IPS-11a (cell line): ENCODE results near the gene RBFOX1.

Experiments
- H3K4me3 ChIP-seq: one replicate; pipeline ENCODE4 v1.5.1; 2013; ENCODE audit warnings: low read depth, low read length, control low read depth

The RBFOX1 gene

GRCh38 chr16:7408700-7409365 is 76.2 kb downstream of the RBFOX1 start:
- no peak overlapping the region for H3K4me3 ChIP-seq

GRCh38 chr16:7419441-7419840 is 86.8 kb downstream of the RBFOX1 start:
- no peak overlapping the region for H3K4me3 ChIP-seq

- H3K4me3 ChIP-seq, result no peak overlapping the region
Measured at GRCh38 chr16:7420079-7420478, 87.4 kb downstream of the RBFOX1 start.

- H3K4me3 ChIP-seq, result no peak overlapping the region
Measured at GRCh38 chr16:7420843-7421242, 88.2 kb downstream of the RBFOX1 start.

GRCh38 chr16:7421578-7421977 is 88.9 kb downstream of the RBFOX1 start:
- no peak overlapping the region for H3K4me3 ChIP-seq

GRCh38 chr16:7422036-7422888 is 89.6 kb downstream of the RBFOX1 start:
- no peak overlapping the region for H3K4me3 ChIP-seq

GRCh38 chr16:7423434-7424044 is 90.9 kb downstream of the RBFOX1 start:
- no peak overlapping the region for H3K4me3 ChIP-seq

GRCh38 chr16:7426161-7426560 is 93.5 kb downstream of the RBFOX1 start:
- no peak overlapping the region for H3K4me3 ChIP-seq

- H3K4me3 ChIP-seq, result no peak overlapping the region
Measured at GRCh38 chr16:7431723-7432122, 99.1 kb downstream of the RBFOX1 start.

- no peak overlapping the region for H3K4me3 ChIP-seq
Measured at GRCh38 chr16:7436306-7436705, 103.7 kb downstream of the RBFOX1 start.

GRCh38 chr16:7437135-7437804 is 104.6 kb downstream of the RBFOX1 start:
- no peak overlapping the region for H3K4me3 ChIP-seq

GRCh38 chr16:7437843-7438242 is 105.2 kb downstream of the RBFOX1 start:
- no peak overlapping the region for H3K4me3 ChIP-seq

- H3K4me3 ChIP-seq, result no peak overlapping the region
Measured at GRCh38 chr16:7438601-7439000, 106.0 kb downstream of the RBFOX1 start.

- H3K4me3 ChIP-seq, result no peak overlapping the region
Measured at GRCh38 chr16:7439518-7439917, 106.9 kb downstream of the RBFOX1 start.

GRCh38 chr16:7440886-7441400 is 108.3 kb downstream of the RBFOX1 start:
- no peak overlapping the region for H3K4me3 ChIP-seq

- H3K4me3 ChIP-seq, result no peak overlapping the region
Measured at GRCh38 chr16:7442050-7442449, 109.4 kb downstream of the RBFOX1 start.

- no peak overlapping the region for H3K4me3 ChIP-seq
Measured at GRCh38 chr16:7443142-7443541, 110.5 kb downstream of the RBFOX1 start.

GRCh38 chr16:7443648-7444365 is 111.2 kb downstream of the RBFOX1 start:
- no peak overlapping the region for H3K4me3 ChIP-seq

- no peak overlapping the region for H3K4me3 ChIP-seq
Measured at GRCh38 chr16:7449306-7449705, 116.7 kb downstream of the RBFOX1 start.

GRCh38 chr16:7449808-7450207 is 117.2 kb downstream of the RBFOX1 start:
- H3K4me3 ChIP-seq, result no peak overlapping the region
